GM12864 (cell line): Measurements from ENCODE around the gene CRADD.

ENCODE experiments used
- DNase-seq: peaks from one replicate; pipeline ENCODE4 v3.0.0-alpha.2; 2011; ENCODE audit warnings: low read depth
- H3K4me3 ChIP-seq: 2 replicates; pipeline ENCODE4 v1.5.1; 2011; ENCODE audit warnings: mild to moderate bottlenecking, low read depth, low read length, control low read depth
- CTCF ChIP-seq: IDR thresholded peaks from 2 replicates; pipeline ENCODE4 v1.5.1; 2011; ENCODE audit warnings: low read depth, mild to moderate bottlenecking, moderate library complexity, low read length, control low read depth, inconsistent platforms; ENCODE audit errors: missing control alignments

CRADD gene

GRCh38 chr12:93938931-93939330 is 261.8 kb downstream of the CRADD start:
- TF ChIP-seq CTCF = no peak
- no peak overlapping the region for H3K4me3 ChIP-seq
- DNase-seq = no peak

GRCh38 chr12:93939641-93940325 is 262.6 kb downstream of the CRADD start:
- no peak for DNase-seq
- no peak for TF ChIP-seq CTCF

GRCh38 chr12:93943780-93944179 is 266.6 kb downstream of the CRADD start:
- DNase-seq = no peak
- TF ChIP-seq CTCF = no peak
- no peak overlapping the region for H3K4me3 ChIP-seq

More at GRCh38 chr12:93939641-93940325, 262.6 kb downstream of the CRADD start:
- no peak overlapping the region for H3K4me3 ChIP-seq

GRCh38 chr12:93944201-93944600 is 267.0 kb downstream of the CRADD start:
- TF ChIP-seq CTCF = no peak
- no peak for DNase-seq
- no peak overlapping the region for H3K4me3 ChIP-seq
